Mesothelial cell of epicardium (in vitro differentiated cells): ENCODE data around the gene NEK1. TPM values are rescaled to one million over a fixed set of nuclear protein-coding genes. Genes with fewer than 3 reads are reported as not detected.
"Not testable (repeated sequence)": the region's sequence is repeated elsewhere in the genome, so short reads cannot be mapped to it uniquely, and the experiment has no call there.

Source experiments
- DNase-seq, 2 experiments: peaks; one replicate each; pipeline ENCODE4 v3.0.0; 2021; ENCODE audit warnings: low spot score in 2 of 2; ENCODE audit not compliant: unreplicated experiment in 2 of 2
- H3K27ac Mint-ChIP-seq: 2 replicates; pipeline ENCODE4 v1.8.0; 2021; ENCODE audit warnings: mixed read lengths
- H3K27me3 Mint-ChIP-seq: 2 replicates; pipeline ENCODE4 v1.8.0; 2021; ENCODE audit warnings: low read depth, mixed read lengths
- H3K36me3 Mint-ChIP-seq: 2 replicates; pipeline ENCODE4 v1.8.0; 2021; ENCODE audit warnings: mixed read lengths
- H3K4me1 Mint-ChIP-seq: 2 replicates; pipeline ENCODE4 v1.8.0; 2021; ENCODE audit warnings: mixed read lengths
- H3K4me3 Mint-ChIP-seq: 2 replicates; pipeline ENCODE4 v1.8.0; 2021; ENCODE audit warnings: mild to moderate bottlenecking, moderate library complexity, mixed read lengths
- H3K9me3 Mint-ChIP-seq: 2 replicates; pipeline ENCODE4 v1.8.0; 2021; ENCODE audit warnings: mixed read lengths
- CTCF ChIP-seq: fragments of 200-600 bp; sonication (generic); IDR thresholded peaks from one replicate; pipeline ENCODE4 v1.5.0; 2021; ENCODE audit warnings: antibody characterized with exemption; ENCODE audit not compliant: unreplicated experiment
- total RNA-seq: library from RNA; stranded (reverse); gene quantifications from 3 replicates; pipeline ENCODE4 v1.2.1, GENCODE V29; 2021

Gene NEK1
- total RNA-seq, 1 donor from 2014 or later: 21.3 TPM

GRCh38 chr4:169530048-169530447 is 82.3 kb downstream of the NEK1 start:
- Mint-ChIP-seq H3K4me3 (no peak overlapping the region), H3K36me3 (peaks cover 60% of the 10 kb centered on the region), H3K27ac (no peak overlapping the region), H3K27me3 (no peaks in the 10 kb centered on the region), H3K4me1 (no peaks in the 10 kb centered on the region), H3K9me3 (peaks cover 13% of the 10 kb centered on the region)
- no peak for TF ChIP-seq CTCF
- no peak for DNase-seq

- Mint-ChIP-seq H3K4me3 (no peak overlapping the region), H3K27ac (no peak overlapping the region), H3K4me1 (no peaks in the 10 kb centered on the region), H3K9me3 (peaks cover 31% of the 10 kb centered on the region), H3K36me3 (peaks cover 56% of the 10 kb centered on the region), H3K27me3 (no peaks in the 10 kb centered on the region)
- no peak for TF ChIP-seq CTCF
- no peak for DNase-seq
These were observed 88.6 kb downstream of the NEK1 start for GRCh38 chr4:169523796-169524195.

GRCh38 chr4:169510617-169511016 is 101.8 kb downstream of the NEK1 start:
- Mint-ChIP-seq H3K9me3 (peaks cover 10% of the 10 kb centered on the region), H3K27ac (no peak overlapping the region), H3K36me3 (peaks cover 7% of the 10 kb centered on the region), H3K4me1 (no peaks in the 10 kb centered on the region), H3K27me3 (no peaks in the 10 kb centered on the region), H3K4me3 (no peak overlapping the region)
- no peak for DNase-seq
- no peak for TF ChIP-seq CTCF

GRCh38 chr4:169506903-169507302 is 105.5 kb downstream of the NEK1 start:
- no peak for DNase-seq
- Mint-ChIP-seq H3K27ac (no peak overlapping the region), H3K4me3 (no peak overlapping the region), H3K4me1 (no peaks in the 10 kb centered on the region), H3K9me3 (peaks cover 28% of the 10 kb centered on the region), H3K27me3 (no peaks in the 10 kb centered on the region), H3K36me3 (peaks cover 41% of the 10 kb centered on the region)
- no peak for TF ChIP-seq CTCF

GRCh38 chr4:169499907-169500306 is 112.5 kb downstream of the NEK1 start:
- not testable (repeated sequence) for H3K4me3 Mint-ChIP-seq, DNase-seq, H3K27me3 Mint-ChIP-seq, H3K27ac Mint-ChIP-seq, H3K4me1 Mint-ChIP-seq
- peaks cover 73% of the 10 kb centered on the region for H3K36me3 Mint-ChIP-seq
- H3K9me3 Mint-ChIP-seq: peaks cover 67% of the 10 kb centered on the region

GRCh38 chr4:169494234-169494633 is 118.1 kb downstream of the NEK1 start:
- H3K27me3 Mint-ChIP-seq, H3K4me1 Mint-ChIP-seq, H3K4me3 Mint-ChIP-seq, H3K27ac Mint-ChIP-seq, DNase-seq: not testable (repeated sequence)
- H3K9me3 Mint-ChIP-seq: peaks cover 50% of the 10 kb centered on the region
- H3K36me3 Mint-ChIP-seq: peaks cover 50% of the 10 kb centered on the region

GRCh38 chr4:169493164-169493524 is 119.2 kb downstream of the NEK1 start:
- no peak overlapping the region for H3K4me3 Mint-ChIP-seq
- no peak for TF ChIP-seq CTCF
- no peak for DNase-seq
- no peaks in the 10 kb centered on the region for H3K4me1 Mint-ChIP-seq
- no peak overlapping the region for H3K27ac Mint-ChIP-seq
- peaks cover 43% of the 10 kb centered on the region for H3K36me3 Mint-ChIP-seq
- H3K9me3 Mint-ChIP-seq: peaks cover 43% of the 10 kb centered on the region
- no peaks in the 10 kb centered on the region for H3K27me3 Mint-ChIP-seq
